Measurements from ENCODE around the gene PHGDH.
"Not testable (repeated sequence)": the region's sequence is repeated elsewhere in the genome, so short reads cannot be mapped to it uniquely, and the experiment has no call there.

The PHGDH gene

DNA sequence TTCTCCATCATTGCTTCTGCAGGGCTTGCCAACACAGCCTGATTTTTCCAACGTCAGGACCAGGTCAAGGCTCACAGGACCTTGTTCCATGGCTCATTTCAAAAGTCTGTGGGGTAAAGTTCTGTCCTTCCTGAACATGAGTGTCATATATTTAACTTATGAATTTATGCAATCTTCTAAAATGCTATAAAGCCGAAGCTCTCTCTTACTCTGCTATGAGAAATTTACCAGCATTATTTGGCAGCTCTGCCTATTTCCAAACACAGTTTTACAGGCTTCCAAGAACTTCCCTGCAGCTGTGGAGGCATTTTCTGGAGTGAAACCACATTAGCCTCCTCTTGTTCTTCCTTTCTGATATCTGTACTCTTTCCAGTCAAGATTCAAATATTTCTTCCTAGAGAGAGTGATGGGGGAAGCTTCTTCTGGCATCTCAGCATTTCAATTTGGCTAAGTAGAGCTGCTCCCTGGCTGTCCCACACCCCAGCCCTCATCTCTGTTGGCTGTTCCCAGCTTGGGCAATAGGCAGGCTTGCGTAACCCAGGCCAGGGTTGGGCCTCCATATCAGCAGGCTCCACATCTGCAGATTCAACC, 72.6 kb downstream of the PHGDH start:
- no peak for DNase-seq (ENCODE audit: low read depth)
- TF ChIP-seq, protein P1, sequence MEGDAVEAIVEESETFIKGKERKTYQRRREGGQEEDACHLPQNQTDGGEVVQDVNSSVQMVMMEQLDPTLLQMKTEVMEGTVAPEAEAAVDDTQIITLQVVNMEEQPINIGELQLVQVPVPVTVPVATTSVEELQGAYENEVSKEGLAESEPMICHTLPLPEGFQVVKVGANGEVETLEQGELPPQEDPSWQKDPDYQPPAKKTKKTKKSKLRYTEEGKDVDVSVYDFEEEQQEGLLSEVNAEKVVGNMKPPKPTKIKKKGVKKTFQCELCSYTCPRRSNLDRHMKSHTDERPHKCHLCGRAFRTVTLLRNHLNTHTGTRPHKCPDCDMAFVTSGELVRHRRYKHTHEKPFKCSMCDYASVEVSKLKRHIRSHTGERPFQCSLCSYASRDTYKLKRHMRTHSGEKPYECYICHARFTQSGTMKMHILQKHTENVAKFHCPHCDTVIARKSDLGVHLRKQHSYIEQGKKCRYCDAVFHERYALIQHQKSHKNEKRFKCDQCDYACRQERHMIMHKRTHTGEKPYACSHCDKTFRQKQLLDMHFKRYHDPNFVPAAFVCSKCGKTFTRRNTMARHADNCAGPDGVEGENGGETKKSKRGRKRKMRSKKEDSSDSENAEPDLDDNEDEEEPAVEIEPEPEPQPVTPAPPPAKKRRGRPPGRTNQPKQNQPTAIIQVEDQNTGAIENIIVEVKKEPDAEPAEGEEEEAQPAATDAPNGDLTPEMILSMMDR (IDR thresholded peaks at IDR 0.05; ENCODE audit: insufficient read depth, low read depth, low read length, missing control alignments), result no peak
- no peak overlapping the region for H3K4me3 ChIP-seq (ENCODE audit: low read depth, low read length)

DNA sequence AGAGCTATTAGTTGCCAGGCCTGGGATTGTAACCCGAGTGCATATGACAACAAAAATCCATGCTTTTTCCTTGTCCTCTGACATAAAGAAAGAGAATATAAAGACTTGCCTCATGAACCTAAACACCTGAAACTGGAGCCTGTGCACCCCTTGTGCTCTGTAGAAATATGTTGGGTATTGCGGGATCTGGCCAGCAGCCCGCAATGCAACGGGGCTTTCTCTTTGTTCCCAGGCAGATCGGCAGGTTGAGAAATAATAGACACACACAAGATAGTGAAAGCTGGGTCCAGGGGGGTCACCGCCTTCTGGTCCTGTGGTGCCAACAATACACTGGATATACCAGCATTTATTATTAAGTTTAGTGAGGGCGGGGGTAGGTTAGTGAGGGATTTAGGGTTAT, 74.3 kb downstream of the PHGDH start:
- not testable (repeated sequence) for H3K4me3 ChIP-seq (ENCODE audit: low read depth, low read length); DNase-seq (ENCODE audit: low read depth)

DNA sequence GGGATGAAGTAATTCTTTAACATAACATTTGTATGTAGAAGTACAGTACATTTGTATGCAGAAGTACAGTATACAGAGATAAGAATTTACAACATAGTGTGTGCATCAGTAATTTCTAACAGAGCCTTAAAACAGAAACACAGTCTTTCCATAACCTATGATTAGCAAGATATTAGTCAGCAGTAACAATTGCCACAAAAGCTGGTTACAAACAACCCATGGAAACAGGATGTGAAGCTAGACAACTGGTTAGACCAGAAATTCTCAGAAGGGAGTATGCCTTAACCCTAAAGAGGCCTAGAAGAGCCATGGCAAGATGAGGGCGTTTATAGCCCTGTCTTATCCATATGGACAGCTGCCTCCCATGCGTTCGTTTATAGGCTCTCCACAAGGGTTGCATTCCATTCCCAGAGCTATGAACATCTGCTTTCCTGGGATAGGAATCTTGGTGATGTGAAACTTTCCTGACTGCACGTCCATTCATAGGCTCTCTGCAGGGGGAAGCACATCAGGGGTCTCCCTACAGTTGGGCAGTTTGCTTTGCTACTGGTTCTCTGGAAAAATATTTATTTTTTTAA, 74.8 kb downstream of the PHGDH start:
- peak; percentile 34 for DNase-seq (ENCODE audit: low read depth)

DNA sequence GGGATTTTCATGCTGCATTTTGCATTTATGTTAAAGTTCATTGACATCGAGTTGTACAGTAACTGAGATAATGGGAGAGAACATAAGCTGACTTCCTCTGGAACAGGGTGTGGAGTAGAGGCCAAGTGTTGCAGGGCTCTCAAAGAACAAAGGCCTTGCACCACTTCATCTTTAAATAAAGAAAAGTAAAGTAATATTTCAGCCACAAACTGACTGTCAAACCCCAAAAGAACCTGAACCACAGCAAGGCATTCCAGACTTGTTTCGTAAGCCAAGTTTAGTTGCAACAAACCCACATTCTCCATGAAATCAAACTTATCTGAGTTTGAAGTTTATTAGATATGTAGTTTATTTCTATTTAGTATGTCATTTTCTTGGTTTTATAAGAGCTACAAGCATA, 76.0 kb downstream of the PHGDH start:
- no peak for DNase-seq (ENCODE audit: low read depth)
- no peak overlapping the region for H3K4me3 ChIP-seq (ENCODE audit: low read depth, low read length)
- TF ChIP-seq, protein P1 (IDR thresholded peaks at IDR 0.05; ENCODE audit: insufficient read depth, low read depth, low read length, missing control alignments), result no peak

More for the DNA sequence above, 74.8 kb downstream of the PHGDH start:
- not testable (repeated sequence) for H3K4me3 ChIP-seq (ENCODE audit: low read depth, low read length)

DNA sequence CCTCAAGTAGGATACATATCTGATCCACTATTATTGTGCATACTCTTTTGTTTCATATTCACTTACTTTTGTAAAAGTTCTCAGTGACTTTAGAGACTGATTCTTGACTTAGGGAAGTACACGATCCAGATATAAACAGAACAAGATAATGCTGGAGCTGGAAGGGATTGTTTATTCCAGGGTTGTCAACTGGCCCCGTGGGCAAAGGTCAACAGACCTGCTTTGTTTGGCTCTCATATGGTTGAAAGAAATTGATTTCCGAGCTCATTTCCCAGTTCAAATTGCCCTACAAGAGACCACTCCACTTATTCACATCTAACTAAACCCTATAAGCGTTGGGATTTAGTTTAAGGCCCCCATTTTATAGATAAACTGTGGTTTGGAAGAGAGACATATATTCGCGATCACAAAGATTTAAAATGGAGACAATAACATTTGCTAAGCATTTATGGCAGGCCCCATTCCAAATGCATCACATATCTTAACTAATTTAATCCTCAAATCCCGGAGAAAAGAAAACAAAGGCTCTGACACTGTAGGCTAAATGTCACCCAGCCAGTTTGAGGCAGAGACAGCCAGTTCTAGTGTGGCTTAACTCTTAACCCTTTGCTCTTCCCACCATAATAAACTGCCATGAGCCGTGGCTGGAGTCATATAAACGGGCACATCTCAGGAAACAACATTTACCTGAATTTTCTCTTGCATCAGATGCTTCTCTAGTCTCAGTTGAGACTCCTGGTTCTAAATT, 78.9 kb downstream of the PHGDH start:
- no peak for DNase-seq (ENCODE audit: low read depth)
- TF ChIP-seq, protein P1 (IDR thresholded peaks at IDR 0.05; ENCODE audit: insufficient read depth, low read depth, low read length, missing control alignments), result no peak
- H3K4me3 ChIP-seq (ENCODE audit: low read depth, low read length), result no peak overlapping the region

DNA sequence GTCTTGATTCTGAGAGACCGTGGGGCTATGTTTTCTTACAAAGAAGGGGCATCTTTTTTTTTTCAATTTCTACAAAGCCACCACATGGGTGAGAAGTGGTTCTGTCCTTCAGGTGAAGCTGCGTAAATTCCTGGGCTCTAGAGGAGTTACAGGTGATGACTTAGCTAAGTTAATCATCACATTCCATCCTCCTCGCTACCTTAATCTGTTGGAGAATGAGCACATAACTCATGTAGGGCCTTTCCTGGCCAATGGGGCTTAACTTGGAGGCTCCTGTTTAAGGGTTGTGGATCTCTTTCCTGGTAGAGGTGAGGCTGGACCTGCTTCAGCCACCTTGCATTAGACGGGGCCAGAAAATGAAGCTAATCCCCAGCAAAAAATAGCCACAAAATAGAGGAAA, 79.6 kb downstream of the PHGDH start:
- TF ChIP-seq, protein P1 (IDR thresholded peaks at IDR 0.05; ENCODE audit: insufficient read depth, low read depth, low read length, missing control alignments), result no peak
- no peak for DNase-seq (ENCODE audit: low read depth)
- H3K4me3 ChIP-seq (ENCODE audit: low read depth, low read length), result no peak overlapping the region

Data from GM12865 (cell line).